Activated B cell treated with CpG ODN at 0.5 μM for 24 hours (primary cell): Measurements from ENCODE around the gene SLAMF9. TPM values are rescaled to one million over a fixed set of nuclear protein-coding genes. Genes with fewer than 3 reads are reported as not detected.

Experiments used
- ATAC-seq: fragments of 200-7000 bp; cut with Tn5 transposase; one replicate; pipeline ENCODE4 v1.10.0; 2021; ENCODE audit warnings: low read depth, mild to moderate bottlenecking, moderate library complexity
- CTCF ChIA-PET: fragments of 350-600 bp; sonication (Branson Sonifier 250); formaldehyde crosslinking; loops from one replicate; lab custom pipeline; 2021; ENCODE audit warnings: antibody characterized with exemption; lab: Charles Lee
- POLR2A ChIA-PET: fragments of 350-600 bp; sonication (Branson Sonifier 250); formaldehyde crosslinking; loops from one replicate; lab custom pipeline; 2021; ENCODE audit warnings: antibody characterized with exemption; lab: Charles Lee
- DNase-seq: peaks from one replicate; pipeline ENCODE4 v3.0.0; 2022
- H3K27ac Mint-ChIP-seq: one replicate; pipeline ENCODE4 v1.8.0; 2020; ENCODE audit warnings: mixed read lengths
- H3K27me3 Mint-ChIP-seq: one replicate; pipeline ENCODE4 v1.8.0; 2021; ENCODE audit warnings: mixed read lengths
- H3K36me3 Mint-ChIP-seq: one replicate; pipeline ENCODE4 v1.8.0; 2021; ENCODE audit warnings: low read depth, mixed read lengths
- H3K4me1 Mint-ChIP-seq: one replicate; pipeline ENCODE4 v1.8.0; 2021; ENCODE audit warnings: mixed read lengths
- H3K4me3 Mint-ChIP-seq: one replicate; pipeline ENCODE4 v1.8.0; 2020; ENCODE audit warnings: mild to moderate bottlenecking, mixed read lengths
- H3K9me3 Mint-ChIP-seq: one replicate; pipeline ENCODE4 v1.8.0; 2020; ENCODE audit warnings: mixed read lengths
- intact Hi-C: fragments of 100-400 bp; cut with micrococcal nuclease; formaldehyde crosslinking; loops from one replicate; pipeline ENCODE4 v1.15.1; 2024
- total RNA-seq: library from RNA; stranded (reverse); gene quantifications from 2 replicates; pipeline ENCODE4 v1.2.3, GENCODE V29; 2022
- TF ChIP-seq, protein P1 (sequence below): fragments of 200-600 bp; IDR thresholded peaks from one replicate; pipeline ENCODE4 v1.8.0; 2022; ENCODE audit warnings: antibody characterized with exemption, mild to moderate bottlenecking

Gene SLAMF9
- total RNA-seq, 1 donor from 2014 or later, result not detected

- H3K4me1 Mint-ChIP-seq, result peaks cover 72% of the 10 kb centered on the region
- CTCF ChIA-PET, result no interaction called here
- POLR2A ChIA-PET, result no interaction called here
Observed at GRCh38 chr1:159919236-159919865, 34.7 kb downstream of the SLAMF9 start.

GRCh38 chr1:159918352-159919200 is 35.5 kb downstream of the SLAMF9 start:
- Mint-ChIP-seq H3K36me3 (peaks cover 68% of the 10 kb centered on the region), H3K27me3 (no peaks in the 10 kb centered on the region), H3K27ac (peak overlapping the region; percentile 53), H3K4me1 (peaks cover 72% of the 10 kb centered on the region), H3K4me3 (no peak overlapping the region), H3K9me3 (no peaks in the 10 kb centered on the region)
- intact Hi-C loops, result no loop called here
- no peak for DNase-seq
- ATAC-seq, result no peak
- ChIA-PET CTCF (no interaction called here), POLR2A (no interaction called here)
- TF ChIP-seq, protein P1, sequence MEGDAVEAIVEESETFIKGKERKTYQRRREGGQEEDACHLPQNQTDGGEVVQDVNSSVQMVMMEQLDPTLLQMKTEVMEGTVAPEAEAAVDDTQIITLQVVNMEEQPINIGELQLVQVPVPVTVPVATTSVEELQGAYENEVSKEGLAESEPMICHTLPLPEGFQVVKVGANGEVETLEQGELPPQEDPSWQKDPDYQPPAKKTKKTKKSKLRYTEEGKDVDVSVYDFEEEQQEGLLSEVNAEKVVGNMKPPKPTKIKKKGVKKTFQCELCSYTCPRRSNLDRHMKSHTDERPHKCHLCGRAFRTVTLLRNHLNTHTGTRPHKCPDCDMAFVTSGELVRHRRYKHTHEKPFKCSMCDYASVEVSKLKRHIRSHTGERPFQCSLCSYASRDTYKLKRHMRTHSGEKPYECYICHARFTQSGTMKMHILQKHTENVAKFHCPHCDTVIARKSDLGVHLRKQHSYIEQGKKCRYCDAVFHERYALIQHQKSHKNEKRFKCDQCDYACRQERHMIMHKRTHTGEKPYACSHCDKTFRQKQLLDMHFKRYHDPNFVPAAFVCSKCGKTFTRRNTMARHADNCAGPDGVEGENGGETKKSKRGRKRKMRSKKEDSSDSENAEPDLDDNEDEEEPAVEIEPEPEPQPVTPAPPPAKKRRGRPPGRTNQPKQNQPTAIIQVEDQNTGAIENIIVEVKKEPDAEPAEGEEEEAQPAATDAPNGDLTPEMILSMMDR, result no peak

More at GRCh38 chr1:159919236-159919865, 34.7 kb downstream of the SLAMF9 start:
- TF ChIP-seq, protein P1, result no peak
- no peak for ATAC-seq
- no peak overlapping the region for H3K4me3 Mint-ChIP-seq
- intact Hi-C loops, result no loop called here
- no peaks in the 10 kb centered on the region for H3K27me3 Mint-ChIP-seq
- no peak for DNase-seq
- H3K27ac Mint-ChIP-seq, result peak overlapping the region; percentile 99
- H3K9me3 Mint-ChIP-seq, result no peaks in the 10 kb centered on the region
- peaks cover 75% of the 10 kb centered on the region for H3K36me3 Mint-ChIP-seq

GRCh38 chr1:159917533-159918351 is 36.3 kb downstream of the SLAMF9 start:
- Mint-ChIP-seq H3K36me3 (peaks cover 63% of the 10 kb centered on the region), H3K4me3 (no peak overlapping the region), H3K9me3 (no peaks in the 10 kb centered on the region), H3K27me3 (no peaks in the 10 kb centered on the region), H3K27ac (peak overlapping the region; percentile 67), H3K4me1 (peaks cover 72% of the 10 kb centered on the region)
- intact Hi-C loops, result no loop called here
- ChIA-PET CTCF (no interaction called here), POLR2A (no interaction called here)
- TF ChIP-seq, protein P1, result no peak
- ATAC-seq (no peak), DNase-seq (no peak)

DNA sequence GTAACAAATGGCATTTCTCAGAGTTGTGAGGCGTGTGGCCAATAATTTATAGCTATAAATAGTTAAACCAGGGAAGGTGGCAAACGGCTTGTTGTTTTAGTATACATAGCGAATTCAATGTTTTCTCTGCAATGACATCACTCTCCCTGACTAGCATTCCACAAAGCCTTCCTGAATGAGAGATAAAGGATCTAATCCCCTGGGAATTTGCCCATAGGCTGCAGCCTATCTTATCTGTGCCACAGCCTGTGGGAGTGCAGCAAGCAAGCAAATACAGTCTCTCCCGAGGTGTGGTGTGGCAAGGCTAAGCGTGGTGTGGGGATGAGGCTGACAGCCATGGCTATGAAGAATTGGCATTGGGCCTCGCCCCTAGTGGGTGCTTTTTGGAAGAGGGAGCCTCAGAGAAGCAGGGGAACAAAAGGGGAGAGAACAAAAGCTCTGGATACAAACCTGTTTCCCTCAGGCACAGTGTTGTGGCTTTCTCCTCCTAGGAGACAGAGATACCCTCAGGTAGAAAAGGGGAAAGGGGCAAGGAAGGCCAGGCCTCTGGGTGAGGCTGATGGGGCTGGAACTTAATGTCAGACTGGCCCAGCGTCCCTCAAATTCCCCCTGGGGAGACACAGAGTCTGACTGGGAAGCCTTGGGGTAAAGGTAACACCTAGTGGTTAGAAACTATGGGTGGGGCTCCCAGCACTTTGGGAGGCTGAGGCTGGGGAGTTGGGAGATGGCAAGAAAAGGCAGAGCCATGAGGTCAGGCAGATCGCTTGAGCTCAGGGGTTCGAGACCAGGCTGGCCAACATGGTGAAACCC is 37.6 kb downstream of the SLAMF9 start:
- peaks cover 62% of the 10 kb centered on the region for H3K36me3 Mint-ChIP-seq
- intact Hi-C loops, result no loop called here
- POLR2A ChIA-PET, result interaction anchor here (0.6 kb wide), 1 partner anchor 17 kb away, joined by 9 read pairs; no protein-coding TSS in a partner anchor
- no peak for DNase-seq
- peak overlapping the region; percentile 68 for H3K27ac Mint-ChIP-seq
- TF ChIP-seq, protein P1, result no peak
- H3K27me3 Mint-ChIP-seq, result no peaks in the 10 kb centered on the region
- H3K4me3 Mint-ChIP-seq, result no peak overlapping the region
- CTCF ChIA-PET, result interaction anchor here (1.3 kb wide), 1 partner anchor 26 kb away, joined by 3 read pairs; no protein-coding TSS in a partner anchor
- ATAC-seq, result no peak
- no peaks in the 10 kb centered on the region for H3K9me3 Mint-ChIP-seq
- peaks cover 72% of the 10 kb centered on the region for H3K4me1 Mint-ChIP-seq
